ENCODE data around the gene CLINT1. TPM values are rescaled to one million over a fixed set of nuclear protein-coding genes. Genes with fewer than 3 reads are reported as not detected.
"Not testable (repeated sequence)": the region's sequence is repeated elsewhere in the genome, so short reads cannot be mapped to it uniquely, and the experiment has no call there.

CLINT1 gene
- total and polyA plus RNA-seq, 4 donors = 39.7 to 171 (median 66.2) TPM

- H3K4me3 ChIP-seq = no peak overlapping the region
- H3K27me3 ChIP-seq (ENCODE audit: control insufficient read depth in 3 of 3, insufficient read depth in 3 of 3, low read length in 2 of 3) = no peaks in the 10 kb centered on the region
- no peak for DNase-seq
- 92% methylated on average over 24 to 27 of the region's 27 CpGs for WGBS, 2 donors
- H3K27ac ChIP-seq (ENCODE audit: low read depth in 1 of 2, low read length in 1 of 2) = no peak overlapping the region
- H3K4me1 ChIP-seq (ENCODE audit: control insufficient read depth in 5 of 5, insufficient read depth in 5 of 5, low read length in 5 of 5) = no peaks in the 10 kb centered on the region
- TF ChIP-seq CTCF (IDR thresholded peaks at IDR 0.05; ENCODE audit: control extremely low read depth, extremely low read depth) = no peak
- H3K9me3 ChIP-seq (ENCODE audit: control insufficient read depth in 4 of 4, insufficient read depth in 3 of 4, low read length in 3 of 4) = no peaks in the 10 kb centered on the region
- H3K36me3 ChIP-seq (ENCODE audit: control insufficient read depth in 4 of 4, insufficient read depth in 4 of 4, low read length in 4 of 4) = no peaks in the 10 kb centered on the region
- no peak for ATAC-seq (ENCODE audit: insufficient read depth, low FRiP score)
- no peak overlapping the region for H3K9ac ChIP-seq (ENCODE audit: insufficient read depth in 1 of 2, low read length in 2 of 2)
Measured at GRCh38 chr5:157886796-157887380, 27.9 kb upstream of the CLINT1 start.

- H3K9ac ChIP-seq (ENCODE audit: insufficient read depth in 1 of 2, low read length in 2 of 2); H3K27me3 ChIP-seq (ENCODE audit: control insufficient read depth in 3 of 3, insufficient read depth in 3 of 3, low read length in 2 of 3); H3K9me3 ChIP-seq (ENCODE audit: control insufficient read depth in 4 of 4, insufficient read depth in 3 of 4, low read length in 3 of 4); H3K27ac ChIP-seq (ENCODE audit: low read depth in 1 of 2, low read length in 1 of 2); H3K36me3 ChIP-seq (ENCODE audit: control insufficient read depth in 4 of 4, insufficient read depth in 4 of 4, low read length in 4 of 4); H3K4me1 ChIP-seq (ENCODE audit: control insufficient read depth in 5 of 5, insufficient read depth in 5 of 5, low read length in 5 of 5); H3K4me3 ChIP-seq; DNase-seq; ATAC-seq (ENCODE audit: insufficient read depth, low FRiP score): not testable (repeated sequence)
- 23 to 53% methylated on average over 1 of the region's 1 CpG for WGBS, 2 donors
Measured at GRCh38 chr5:157885051-157885450, 26.1 kb upstream of the CLINT1 start.

GRCh38 chr5:157881498-157881897 is 22.6 kb upstream of the CLINT1 start:
- not testable (repeated sequence) for DNase-seq; H3K27ac ChIP-seq (ENCODE audit: low read depth in 1 of 2, low read length in 1 of 2); H3K4me3 ChIP-seq; H3K36me3 ChIP-seq (ENCODE audit: control insufficient read depth in 4 of 4, insufficient read depth in 4 of 4, low read length in 4 of 4); H3K4me1 ChIP-seq (ENCODE audit: control insufficient read depth in 5 of 5, insufficient read depth in 5 of 5, low read length in 5 of 5); ATAC-seq (ENCODE audit: insufficient read depth, low FRiP score); H3K27me3 ChIP-seq (ENCODE audit: control insufficient read depth in 3 of 3, insufficient read depth in 3 of 3, low read length in 2 of 3); H3K9me3 ChIP-seq (ENCODE audit: control insufficient read depth in 4 of 4, insufficient read depth in 3 of 4, low read length in 3 of 4); H3K9ac ChIP-seq (ENCODE audit: insufficient read depth in 1 of 2, low read length in 2 of 2)
- WGBS, 2 donors = 85 to 87% methylated on average over 7 of the region's 7 CpGs

GRCh38 chr5:157877821-157878220 is 18.9 kb upstream of the CLINT1 start:
- WGBS, 2 donors = 57 to 76% methylated on average over 2 of the region's 2 CpGs
- no peaks in the 10 kb centered on the region for H3K36me3 ChIP-seq (ENCODE audit: control insufficient read depth in 4 of 4, insufficient read depth in 4 of 4, low read length in 4 of 4)
- TF ChIP-seq CTCF (IDR thresholded peaks at IDR 0.05; ENCODE audit: control extremely low read depth, extremely low read depth) = no peak
- H3K27ac ChIP-seq (ENCODE audit: low read depth in 1 of 2, low read length in 1 of 2) = no peak overlapping the region
- H3K9ac ChIP-seq (ENCODE audit: insufficient read depth in 1 of 2, low read length in 2 of 2) = no peak overlapping the region
- H3K27me3 ChIP-seq (ENCODE audit: control insufficient read depth in 3 of 3, insufficient read depth in 3 of 3, low read length in 2 of 3) = no peaks in the 10 kb centered on the region
- no peaks in the 10 kb centered on the region for H3K4me1 ChIP-seq (ENCODE audit: control insufficient read depth in 5 of 5, insufficient read depth in 5 of 5, low read length in 5 of 5)
- ATAC-seq (ENCODE audit: insufficient read depth, low FRiP score) (no peak), DNase-seq (no peak)
- no peaks in the 10 kb centered on the region for H3K9me3 ChIP-seq (ENCODE audit: control insufficient read depth in 4 of 4, insufficient read depth in 3 of 4, low read length in 3 of 4)
- H3K4me3 ChIP-seq = no peak overlapping the region
